ENCODE results near the gene RAB22A.

DNA sequence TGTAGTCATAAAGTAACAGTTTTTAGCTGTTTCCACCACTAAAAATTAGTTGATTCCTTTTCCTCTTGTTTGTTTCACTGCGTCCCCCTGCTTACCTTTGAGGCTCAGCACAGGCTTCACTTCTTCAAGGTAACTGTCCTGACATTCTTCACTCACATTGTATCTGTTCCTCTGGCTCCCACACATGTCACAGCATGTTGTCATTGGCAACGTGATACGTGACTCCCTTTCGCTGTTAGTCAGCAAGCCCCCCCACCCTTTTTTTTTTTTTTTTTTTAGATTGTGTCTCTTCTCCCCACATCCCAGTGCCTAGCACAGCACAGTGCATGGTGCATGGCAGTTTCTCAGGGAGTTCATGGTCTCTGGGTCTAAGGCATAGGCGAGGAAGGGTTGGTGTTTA lies 92.8 kb downstream of the RAB22A start:
- TF ChIP-seq, protein P1, sequence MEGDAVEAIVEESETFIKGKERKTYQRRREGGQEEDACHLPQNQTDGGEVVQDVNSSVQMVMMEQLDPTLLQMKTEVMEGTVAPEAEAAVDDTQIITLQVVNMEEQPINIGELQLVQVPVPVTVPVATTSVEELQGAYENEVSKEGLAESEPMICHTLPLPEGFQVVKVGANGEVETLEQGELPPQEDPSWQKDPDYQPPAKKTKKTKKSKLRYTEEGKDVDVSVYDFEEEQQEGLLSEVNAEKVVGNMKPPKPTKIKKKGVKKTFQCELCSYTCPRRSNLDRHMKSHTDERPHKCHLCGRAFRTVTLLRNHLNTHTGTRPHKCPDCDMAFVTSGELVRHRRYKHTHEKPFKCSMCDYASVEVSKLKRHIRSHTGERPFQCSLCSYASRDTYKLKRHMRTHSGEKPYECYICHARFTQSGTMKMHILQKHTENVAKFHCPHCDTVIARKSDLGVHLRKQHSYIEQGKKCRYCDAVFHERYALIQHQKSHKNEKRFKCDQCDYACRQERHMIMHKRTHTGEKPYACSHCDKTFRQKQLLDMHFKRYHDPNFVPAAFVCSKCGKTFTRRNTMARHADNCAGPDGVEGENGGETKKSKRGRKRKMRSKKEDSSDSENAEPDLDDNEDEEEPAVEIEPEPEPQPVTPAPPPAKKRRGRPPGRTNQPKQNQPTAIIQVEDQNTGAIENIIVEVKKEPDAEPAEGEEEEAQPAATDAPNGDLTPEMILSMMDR (conservative IDR thresholded peaks at IDR 0.05; ENCODE audit: low read depth, low read length) = no peak
- TF ChIP-seq POLR2A (IDR thresholded peaks at IDR 0.05; ENCODE audit: low read depth, low read length) (no peak), NFE2L2 (IDR thresholded peaks at IDR 0.05; ENCODE audit: low read depth, low read length) (no peak)

Measured in IMR-90 (cell line).